Measurements from ENCODE around the gene MME. TPM values are rescaled to one million over a fixed set of nuclear protein-coding genes. Genes with fewer than 3 reads are reported as not detected.

MME gene
- total and polyA plus RNA-seq, 2 donors from 2014 or later = 8.4 to 126 TPM

DNA sequence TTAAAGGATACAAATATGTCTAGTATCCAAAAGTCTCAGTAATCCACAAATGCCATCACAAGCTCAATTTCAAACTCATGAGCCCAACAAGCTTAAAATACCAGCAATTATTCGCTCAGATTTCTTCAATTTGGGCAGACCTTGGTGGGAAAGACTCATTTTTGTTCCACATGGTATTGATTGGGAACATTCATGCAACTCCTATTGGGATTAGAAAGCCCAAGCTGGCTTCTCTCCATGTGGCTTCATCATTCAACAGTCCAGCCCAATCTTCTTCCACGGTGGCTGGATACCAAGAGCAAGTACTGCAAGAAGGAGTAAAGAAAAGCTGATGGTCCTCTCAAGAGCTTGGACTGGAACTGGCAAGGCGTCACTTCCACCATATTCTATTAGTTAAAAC lies 147.0 kb downstream of the MME start:
- Histone ChIP-seq H3K4me3 (ENCODE audit: low read length in 3 of 3) (no peak overlapping the region), H3K9me3 (ENCODE audit: control insufficient read depth in 2 of 3, insufficient read depth in 1 of 3, low read length in 3 of 3) (no peaks in the 10 kb centered on the region), H3K4me1 (ENCODE audit: control insufficient read depth in 2 of 3, insufficient read depth in 2 of 3, low read depth in 1 of 3, low read length in 3 of 3) (no peaks in the 10 kb centered on the region), H3K27me3 (ENCODE audit: control insufficient read depth, insufficient read depth, low read length) (no peaks in the 10 kb centered on the region), H3K36me3 (ENCODE audit: control insufficient read depth in 2 of 3, insufficient read depth in 3 of 3, low read length in 3 of 3) (no peaks in the 10 kb centered on the region), H3K9ac (ENCODE audit: low read length in 3 of 3) (no peak overlapping the region), H3K27ac (ENCODE audit: low read depth in 2 of 2, low read length in 2 of 2) (no peak overlapping the region)
- FAIRE-seq (no peak), DNase-seq (no peak)
- intact Hi-C loops (cut with DNase I) = no loop called here
- TF ChIP-seq, protein P1, sequence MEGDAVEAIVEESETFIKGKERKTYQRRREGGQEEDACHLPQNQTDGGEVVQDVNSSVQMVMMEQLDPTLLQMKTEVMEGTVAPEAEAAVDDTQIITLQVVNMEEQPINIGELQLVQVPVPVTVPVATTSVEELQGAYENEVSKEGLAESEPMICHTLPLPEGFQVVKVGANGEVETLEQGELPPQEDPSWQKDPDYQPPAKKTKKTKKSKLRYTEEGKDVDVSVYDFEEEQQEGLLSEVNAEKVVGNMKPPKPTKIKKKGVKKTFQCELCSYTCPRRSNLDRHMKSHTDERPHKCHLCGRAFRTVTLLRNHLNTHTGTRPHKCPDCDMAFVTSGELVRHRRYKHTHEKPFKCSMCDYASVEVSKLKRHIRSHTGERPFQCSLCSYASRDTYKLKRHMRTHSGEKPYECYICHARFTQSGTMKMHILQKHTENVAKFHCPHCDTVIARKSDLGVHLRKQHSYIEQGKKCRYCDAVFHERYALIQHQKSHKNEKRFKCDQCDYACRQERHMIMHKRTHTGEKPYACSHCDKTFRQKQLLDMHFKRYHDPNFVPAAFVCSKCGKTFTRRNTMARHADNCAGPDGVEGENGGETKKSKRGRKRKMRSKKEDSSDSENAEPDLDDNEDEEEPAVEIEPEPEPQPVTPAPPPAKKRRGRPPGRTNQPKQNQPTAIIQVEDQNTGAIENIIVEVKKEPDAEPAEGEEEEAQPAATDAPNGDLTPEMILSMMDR (IDR thresholded peaks at IDR 0.05; ENCODE audit: borderline replicate concordance, extremely low read depth, insufficient read depth) = no peak

DNA sequence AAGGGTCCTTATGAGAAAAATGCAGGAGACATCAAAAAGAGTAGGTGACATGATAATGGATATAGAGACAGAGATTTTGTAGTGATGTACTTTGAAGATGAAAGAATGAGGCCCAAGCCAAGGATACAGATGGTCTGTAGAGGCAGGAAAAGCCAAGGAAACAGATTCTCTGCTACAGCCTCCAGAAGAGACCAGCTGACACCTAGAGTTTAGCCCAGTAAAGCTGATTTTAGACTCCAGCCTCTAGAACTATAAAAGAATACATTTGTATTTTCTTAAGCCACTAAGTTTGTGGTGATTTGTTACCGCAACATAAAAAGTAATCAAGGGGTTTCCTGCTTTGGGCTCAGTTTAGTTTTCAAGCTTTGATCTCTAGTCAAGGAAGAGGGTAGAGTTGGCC lies 148.6 kb downstream of the MME start:
- no peaks in the 10 kb centered on the region for H3K36me3 ChIP-seq (ENCODE audit: control insufficient read depth in 2 of 3, insufficient read depth in 3 of 3, low read length in 3 of 3)
- no peak overlapping the region for H3K9ac ChIP-seq (ENCODE audit: low read length in 3 of 3)
- intact Hi-C loops (cut with DNase I) = no loop called here
- DNase-seq (peak in 2 of 5 donors; percentile 51 to 61), FAIRE-seq (no peak)
- no peaks in the 10 kb centered on the region for H3K4me1 ChIP-seq (ENCODE audit: control insufficient read depth in 2 of 3, insufficient read depth in 2 of 3, low read depth in 1 of 3, low read length in 3 of 3)
- no peaks in the 10 kb centered on the region for H3K27me3 ChIP-seq (ENCODE audit: control insufficient read depth, insufficient read depth, low read length)
- no peak overlapping the region for H3K27ac ChIP-seq (ENCODE audit: low read depth in 2 of 2, low read length in 2 of 2)
- H3K4me3 ChIP-seq (ENCODE audit: low read length in 3 of 3) = no peak overlapping the region
- TF ChIP-seq, protein P1 (IDR thresholded peaks at IDR 0.05; ENCODE audit: borderline replicate concordance, extremely low read depth, insufficient read depth) = no peak
- no peaks in the 10 kb centered on the region for H3K9me3 ChIP-seq (ENCODE audit: control insufficient read depth in 2 of 3, insufficient read depth in 1 of 3, low read length in 3 of 3)

DNA sequence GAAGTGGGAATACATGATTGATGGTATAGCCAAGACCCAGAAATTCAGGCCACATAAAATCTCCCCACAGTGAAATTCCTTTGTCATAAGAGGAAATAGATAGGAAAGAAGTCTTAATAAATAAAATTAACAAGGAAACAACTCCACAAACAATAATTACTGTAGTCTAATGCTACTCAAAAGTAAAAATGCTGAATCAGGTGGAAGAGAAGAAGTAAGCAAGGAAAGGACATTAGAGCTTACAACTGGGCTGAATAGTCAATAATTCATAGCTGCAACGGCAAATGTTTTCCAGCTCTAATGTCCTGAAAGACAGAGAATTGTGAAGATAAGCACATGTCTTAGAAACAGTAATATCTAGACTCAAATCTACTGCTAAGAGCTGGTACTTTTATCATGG lies 149.0 kb downstream of the MME start:
- TF ChIP-seq, protein P1 (IDR thresholded peaks at IDR 0.05; ENCODE audit: borderline replicate concordance, extremely low read depth, insufficient read depth) = no peak
- Histone ChIP-seq H3K4me3 (ENCODE audit: low read length in 3 of 3) (no peak overlapping the region), H3K4me1 (ENCODE audit: control insufficient read depth in 2 of 3, insufficient read depth in 2 of 3, low read depth in 1 of 3, low read length in 3 of 3) (no peaks in the 10 kb centered on the region), H3K9me3 (ENCODE audit: control insufficient read depth in 2 of 3, insufficient read depth in 1 of 3, low read length in 3 of 3) (no peaks in the 10 kb centered on the region), H3K27ac (ENCODE audit: low read depth in 2 of 2, low read length in 2 of 2) (no peak overlapping the region), H3K9ac (ENCODE audit: low read length in 3 of 3) (no peak overlapping the region), H3K36me3 (ENCODE audit: control insufficient read depth in 2 of 3, insufficient read depth in 3 of 3, low read length in 3 of 3) (no peaks in the 10 kb centered on the region), H3K27me3 (ENCODE audit: control insufficient read depth, insufficient read depth, low read length) (no peaks in the 10 kb centered on the region)
- no peak for DNase-seq
- FAIRE-seq = no peak
- intact Hi-C loops (cut with DNase I) = no loop called here

DNA sequence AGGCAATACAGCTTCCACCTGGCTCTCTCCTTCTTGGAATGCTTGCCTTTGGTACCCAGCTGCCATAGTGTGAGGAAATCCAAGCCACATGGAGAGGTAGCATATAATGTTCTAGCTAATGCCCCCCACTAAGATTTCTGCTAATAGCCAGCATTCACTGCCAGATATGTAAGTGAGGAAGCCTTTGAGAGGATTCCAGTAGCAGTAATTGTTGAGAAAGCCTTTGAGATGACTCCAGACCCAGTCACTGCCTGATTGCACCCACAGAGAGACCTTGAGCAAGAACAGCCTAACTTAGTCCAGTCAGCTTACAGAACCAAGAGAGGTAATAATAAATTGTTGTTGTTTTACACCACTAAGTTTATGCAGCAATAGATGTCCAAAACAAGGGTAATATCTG lies 150.3 kb downstream of the MME start:
- H3K27ac ChIP-seq (ENCODE audit: low read depth in 2 of 2, low read length in 2 of 2) = no peak overlapping the region
- H3K4me1 ChIP-seq (ENCODE audit: control insufficient read depth in 2 of 3, insufficient read depth in 2 of 3, low read depth in 1 of 3, low read length in 3 of 3) = no peaks in the 10 kb centered on the region
- intact Hi-C loops (cut with DNase I) = no loop called here
- no peak for DNase-seq
- H3K27me3 ChIP-seq (ENCODE audit: control insufficient read depth, insufficient read depth, low read length) = no peaks in the 10 kb centered on the region
- no peaks in the 10 kb centered on the region for H3K9me3 ChIP-seq (ENCODE audit: control insufficient read depth in 2 of 3, insufficient read depth in 1 of 3, low read length in 3 of 3)
- FAIRE-seq = no peak
- TF ChIP-seq, protein P1 (IDR thresholded peaks at IDR 0.05; ENCODE audit: borderline replicate concordance, extremely low read depth, insufficient read depth) = no peak
- no peak overlapping the region for H3K4me3 ChIP-seq (ENCODE audit: low read length in 3 of 3)
- H3K36me3 ChIP-seq (ENCODE audit: control insufficient read depth in 2 of 3, insufficient read depth in 3 of 3, low read length in 3 of 3) = no peaks in the 10 kb centered on the region
- H3K9ac ChIP-seq (ENCODE audit: low read length in 3 of 3) = no peak overlapping the region

All from kidney (tissue), 14 donors.